Hepatocyte (in vitro differentiated cells): ENCODE data around the gene EFHB.

Experiments
- CTCF ChIP-seq: fragments of 200-600 bp; sonication (generic); IDR thresholded peaks from 2 replicates; pipeline ENCODE4 v1.5.1; 2016; ENCODE audit warnings: antibody characterized with exemption, mild to moderate bottlenecking; ENCODE audit not compliant: poor library complexity
- EZH2 ChIP-seq: fragments of 200-600 bp; sonication (generic); IDR thresholded peaks from 2 replicates; pipeline ENCODE4 v1.6.1; 2016; ENCODE audit warnings: antibody characterized with exemption, mild to moderate bottlenecking, borderline replicate concordance

- no peak for TF ChIP-seq CTCF
- TF ChIP-seq EZH2, result no peak
Measured at GRCh38 chr3:19877656-19878055, 56.4 kb downstream of the EFHB start.
